OCI-M2 (cell line): ENCODE results near the gene CCDC63.

Experiments
- DNase-seq: peaks from one replicate; lab custom pipeline; 2025; ENCODE audit not compliant: unreplicated experiment; lab: John Stamatoyannopoulos, UW

The CCDC63 gene

GRCh38 chr12:110846615-110847566, at the start of gene CCDC63:
Gene CCDC63 (plus strand): TSS chr12:110846987. CDS start chr12:110852955, 5,968 bp downstream.
- peak; percentile 0 for DNase-seq

- DNase-seq: no peak
These were observed 48.3 kb upstream of the CCDC63 start for GRCh38 chr12:110798461-110798860.

GRCh38 chr12:110802489-110802888, 44.3 kb upstream of the CCDC63 start:
- DNase-seq: no peak

- DNase-seq: no peak
These were observed 42.4 kb upstream of the CCDC63 start for GRCh38 chr12:110804406-110804805.

- DNase-seq: no peak
These were observed 39.1 kb upstream of the CCDC63 start for GRCh38 chr12:110807640-110808039.

- no peak for DNase-seq
These were observed 37.6 kb upstream of the CCDC63 start for GRCh38 chr12:110809149-110809548.

- DNase-seq: no peak
These were observed 34.8 kb upstream of the CCDC63 start for GRCh38 chr12:110811972-110812371.

- DNase-seq: no peak
These were observed 33.5 kb upstream of the CCDC63 start for GRCh38 chr12:110813285-110813684.

GRCh38 chr12:110813756-110814155, 33.0 kb upstream of the CCDC63 start:
- DNase-seq: no peak

GRCh38 chr12:110816248-110816647, 30.5 kb upstream of the CCDC63 start:
- DNase-seq: no peak

- DNase-seq: no peak
These were observed 30.0 kb upstream of the CCDC63 start for GRCh38 chr12:110816779-110817178.

GRCh38 chr12:110818511-110818910, 28.3 kb upstream of the CCDC63 start:
- DNase-seq: no peak

- DNase-seq: no peak
These were observed 27.6 kb upstream of the CCDC63 start for GRCh38 chr12:110819150-110819549.

- no peak for DNase-seq
These were observed 27.1 kb upstream of the CCDC63 start for GRCh38 chr12:110819646-110820045.

- DNase-seq: no peak
These were observed 24.9 kb upstream of the CCDC63 start for GRCh38 chr12:110821917-110822316.

GRCh38 chr12:110822821-110823415, 23.9 kb upstream of the CCDC63 start:
- DNase-seq: no peak

- DNase-seq: no peak
These were observed 22.4 kb upstream of the CCDC63 start for GRCh38 chr12:110824342-110824741.

GRCh38 chr12:110825530-110825929, 21.3 kb upstream of the CCDC63 start:
- no peak for DNase-seq

- peak; percentile 2 for DNase-seq
These were observed 20.1 kb upstream of the CCDC63 start for GRCh38 chr12:110826592-110827200.

- no peak for DNase-seq
These were observed 17.5 kb upstream of the CCDC63 start for GRCh38 chr12:110829308-110829707.

- no peak for DNase-seq
These were observed 10.5 kb upstream of the CCDC63 start for GRCh38 chr12:110836291-110836690.

GRCh38 chr12:110841007-110841406, 5.8 kb upstream of the CCDC63 start:
- DNase-seq: no peak
